HG03565 (cell line): ENCODE data around the gene FBXO10.
"Not testable (repeated sequence)": the region's sequence is repeated elsewhere in the genome, so short reads cannot be mapped to it uniquely, and the experiment has no call there.

Source experiments
- ATAC-seq: cut with Tn5 transposase; IDR thresholded peaks from one replicate; pipeline ENCODE4 v1.9.1; 2021; ENCODE audit warnings: mild to moderate bottlenecking, moderate library complexity; ENCODE audit not compliant: unreplicated experiment

Gene FBXO10

DNA sequence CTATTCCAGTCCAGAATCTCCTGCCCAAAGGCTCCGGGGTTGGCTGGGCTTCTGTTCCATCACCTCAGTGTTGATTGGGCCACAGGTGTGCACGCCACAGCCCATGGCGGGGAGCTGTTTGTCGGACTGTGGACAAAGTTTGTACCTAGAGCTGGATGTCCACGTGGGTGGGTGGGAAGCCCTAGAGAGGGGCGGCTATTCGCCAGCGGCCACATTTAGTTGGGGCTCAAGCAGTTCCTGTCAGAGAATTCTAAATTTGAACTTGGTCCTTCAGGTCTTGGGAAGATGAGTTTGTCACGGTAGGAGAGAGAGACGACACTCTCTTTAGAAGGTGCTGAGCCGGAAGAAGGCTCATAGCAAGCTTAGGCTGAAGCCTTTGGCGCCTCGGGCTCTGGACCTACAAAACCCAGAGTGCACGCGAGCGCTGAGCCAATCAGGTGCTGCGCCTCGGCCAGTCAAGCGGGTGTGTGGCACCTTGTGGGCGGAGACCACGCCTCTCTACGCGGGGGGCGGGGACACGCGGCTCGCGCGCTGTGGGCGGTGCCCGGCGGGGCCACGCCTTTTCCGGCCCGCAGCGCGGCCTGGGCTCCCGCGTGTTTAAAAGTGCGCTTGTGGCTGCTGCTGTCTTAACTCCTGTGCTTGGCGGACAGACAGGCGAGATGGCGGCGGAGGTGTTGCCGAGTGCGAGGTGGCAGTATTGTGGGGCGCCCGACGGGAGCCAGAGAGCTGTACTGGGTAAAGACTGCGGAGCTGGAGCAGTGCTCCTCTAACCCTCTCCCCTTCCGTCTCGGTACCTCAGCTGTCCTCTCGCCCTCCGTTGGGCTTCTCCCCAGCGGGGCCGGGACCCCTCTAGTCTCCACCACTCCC lies 90.6 kb downstream of the FBXO10 start, which contains the start of gene POLR1E:
Gene POLR1E (plus strand): TSS at position 560 of the 867 bp plus-strand sequence. CDS start 100 bp downstream, at position 660.
- peak; percentile 92 for ATAC-seq

GRCh38 chr9:37480759-37481158 lies 95.4 kb downstream of the FBXO10 start:
- no peak for ATAC-seq

GRCh38 chr9:37477987-37478619 lies 98.1 kb downstream of the FBXO10 start:
- not testable (repeated sequence) for ATAC-seq

GRCh38 chr9:37477443-37477842 lies 98.7 kb downstream of the FBXO10 start:
- not testable (repeated sequence) for ATAC-seq

- ATAC-seq: no peak
Observed at GRCh38 chr9:37476930-37477329, 99.2 kb downstream of the FBXO10 start.

GRCh38 chr9:37474438-37474837 lies 101.7 kb downstream of the FBXO10 start:
- ATAC-seq: no peak

DNA sequence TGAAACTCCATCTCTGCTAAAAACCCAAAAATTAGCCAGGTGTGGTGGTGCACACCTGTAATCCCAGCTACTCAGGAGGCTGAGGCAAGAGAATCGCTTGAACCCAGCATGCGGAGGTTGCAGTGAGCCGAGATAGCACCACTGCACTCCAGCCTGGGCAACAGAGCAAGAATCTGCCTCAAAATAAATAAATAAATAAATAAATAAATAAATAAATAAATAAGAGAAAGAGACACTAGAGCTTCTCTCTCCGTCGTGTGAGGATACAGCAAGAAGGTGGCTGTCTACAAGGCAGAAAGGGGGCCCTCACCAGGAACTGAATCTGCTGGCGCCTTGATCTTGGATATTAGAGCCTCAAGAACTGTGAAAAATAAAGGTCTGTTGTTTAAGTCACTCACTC lies 102.2 kb downstream of the FBXO10 start:
- not testable (repeated sequence) for ATAC-seq

DNA sequence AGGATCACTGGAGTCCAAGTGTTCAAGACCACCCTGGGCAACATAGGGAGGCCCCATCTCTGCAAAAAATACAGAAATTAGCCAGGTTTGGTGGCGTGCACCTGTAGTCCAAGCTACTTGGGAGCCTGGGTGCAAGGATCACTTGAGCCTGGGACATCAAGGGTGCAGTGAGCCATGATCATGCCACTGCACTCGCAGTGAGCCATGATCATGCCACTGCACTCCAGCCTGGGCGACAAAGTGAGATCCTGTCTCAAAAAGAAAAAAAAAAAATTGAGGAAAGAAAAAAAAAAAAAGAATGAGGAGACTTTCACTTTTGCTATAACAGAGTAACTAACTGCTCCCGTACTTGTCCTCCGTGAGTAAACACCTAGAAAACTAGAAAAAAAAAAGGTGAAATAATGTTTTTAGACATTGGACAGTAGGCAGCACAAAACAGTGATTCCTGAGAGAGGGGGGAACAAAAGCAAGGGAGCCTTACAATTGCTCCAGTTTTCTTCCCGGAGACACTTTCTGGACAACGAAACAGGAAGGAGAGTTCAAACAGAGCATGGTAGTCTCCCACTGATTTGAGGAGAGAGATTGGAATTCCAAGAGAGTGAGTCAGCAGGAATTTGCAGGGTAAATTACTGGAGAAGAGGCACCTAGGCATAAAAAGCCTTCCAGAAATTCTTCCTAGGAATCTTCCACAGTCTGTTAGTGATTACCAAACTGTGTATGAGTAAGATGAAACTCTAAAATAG lies 104.1 kb downstream of the FBXO10 start:
- no peak for ATAC-seq

DNA sequence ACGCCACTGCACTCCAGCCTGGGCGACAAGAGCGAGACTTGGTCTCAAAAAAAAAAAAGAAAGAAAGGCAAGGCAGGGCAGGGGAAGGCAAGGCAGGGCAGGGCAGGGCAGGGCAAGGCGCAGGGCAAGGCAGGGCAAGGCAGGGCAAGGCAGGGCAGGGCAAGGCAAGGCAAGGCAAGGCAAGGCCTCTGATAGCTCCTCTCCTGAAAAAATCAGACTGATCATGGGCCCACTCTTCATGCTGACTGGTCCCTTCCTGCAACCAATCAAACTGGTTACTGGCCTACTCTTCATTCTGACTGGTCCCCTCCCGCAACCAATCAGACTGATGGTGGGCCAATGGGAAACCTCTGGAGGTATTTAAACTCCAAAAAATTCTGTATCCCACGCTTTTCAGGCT lies 107.6 kb downstream of the FBXO10 start:
- no peak for ATAC-seq

DNA sequence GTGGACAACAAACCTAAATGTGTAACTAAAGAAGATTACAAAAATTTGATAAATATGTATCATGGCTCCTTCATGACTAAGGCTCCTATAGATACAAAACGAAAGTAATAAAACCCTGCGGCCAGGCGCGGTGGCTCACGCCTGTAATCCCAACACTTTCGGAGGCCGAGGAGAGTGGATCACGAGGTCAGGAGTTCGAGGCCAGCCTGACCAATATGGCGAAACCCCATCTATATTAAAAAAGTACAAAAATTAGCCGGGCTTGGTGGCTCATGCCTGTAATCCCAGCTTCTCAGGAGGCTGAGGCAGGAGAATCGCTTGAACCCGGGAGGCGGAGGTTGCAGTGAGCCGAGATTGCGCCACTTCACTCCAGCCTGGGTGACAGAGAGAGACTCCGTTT lies 108.7 kb downstream of the FBXO10 start:
- not testable (repeated sequence) for ATAC-seq

GRCh38 chr9:37466037-37466709 lies 110.0 kb downstream of the FBXO10 start:
- ATAC-seq: no peak

DNA sequence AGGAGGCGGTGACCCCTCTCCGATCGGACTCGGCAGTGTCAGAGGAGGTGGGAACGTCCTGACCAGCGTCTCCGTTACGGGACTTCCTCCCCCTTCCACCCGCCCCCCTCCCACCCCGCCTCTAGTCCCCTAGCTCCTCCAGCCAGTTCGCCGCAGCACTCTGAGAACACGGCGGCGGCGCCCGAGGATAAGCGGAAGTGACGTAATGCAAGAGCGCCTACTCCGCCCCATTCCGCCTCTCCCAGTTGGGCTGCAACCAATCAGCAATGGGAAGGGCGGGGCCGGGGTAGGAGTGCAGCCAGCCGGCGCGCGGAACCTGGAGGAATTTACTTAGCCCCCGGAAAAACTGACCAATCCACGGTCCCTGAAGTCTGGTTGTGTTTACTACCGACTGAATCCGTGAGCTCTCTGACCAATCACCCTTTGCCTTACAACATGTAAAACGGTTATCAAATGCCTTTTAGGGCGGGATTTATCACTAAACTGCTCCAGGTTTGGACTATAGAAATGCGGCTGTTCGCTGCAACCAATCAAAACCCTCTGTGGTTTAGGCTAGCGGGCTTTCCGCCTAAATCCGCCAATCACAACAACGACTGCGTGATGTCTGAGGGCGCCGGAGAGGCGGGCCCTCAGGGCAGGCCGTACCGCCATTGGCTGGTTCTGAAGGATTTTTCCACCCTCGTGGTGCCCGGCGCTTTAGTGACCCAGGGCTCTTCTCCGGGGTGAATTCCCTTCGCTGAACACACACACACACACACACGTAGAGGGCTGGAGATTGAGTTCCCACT lies 110.7 kb downstream of the FBXO10 start, which contains the start of gene ZBTB5:
Gene ZBTB5 (minus strand): TSS at position 202 of the 788 bp plus-strand sequence. CDS start 22,899 bp downstream, outside the sequence.
- peak; percentile 79 for ATAC-seq

- ATAC-seq: no peak
Observed at GRCh38 chr9:37464426-37465248, 111.5 kb downstream of the FBXO10 start.

DNA sequence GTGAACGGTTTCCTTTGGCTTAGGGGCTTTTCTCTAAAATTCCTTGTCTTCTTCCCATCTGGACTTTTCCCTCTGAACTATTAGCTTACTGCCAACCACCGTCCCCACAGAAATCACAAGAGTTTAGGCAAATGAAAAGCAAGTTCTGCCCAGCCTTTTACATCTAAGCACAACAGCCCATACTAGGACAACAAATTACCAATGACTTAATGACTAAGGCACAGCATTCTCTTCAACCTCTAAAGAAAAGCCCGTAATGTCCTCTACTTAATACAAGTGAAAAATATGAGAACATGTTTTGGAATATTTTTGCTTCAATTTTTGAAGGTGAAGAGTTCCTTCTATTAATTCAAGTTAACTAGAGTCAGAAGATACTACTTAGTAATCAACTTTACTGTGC lies 112.2 kb downstream of the FBXO10 start:
- ATAC-seq: no peak
